G401 (cell line): ENCODE results near the gene TMEM154. TPM values are rescaled to one million over a fixed set of nuclear protein-coding genes. Genes with fewer than 3 reads are reported as not detected.
"Not testable (repeated sequence)": the region's sequence is repeated elsewhere in the genome, so short reads cannot be mapped to it uniquely, and the experiment has no call there.

ENCODE experiments used
- DNase-seq: peaks from one replicate; pipeline ENCODE4 v3.0.0-alpha.2; 2015; ENCODE audit warnings: low spot score
- in situ Hi-C: cut with HindIII; loops from 2 replicates; pipeline ENCODE4 v1.10.0; 2016; ENCODE audit warnings: low sequenced_read_pairs, mixed read lengths
- total RNA-seq: library from RNA; depleted of rRNA; stranded (reverse); fragments of >200 nt; shearing (Covaris generic); gene quantifications from 2 replicates; pipeline ENCODE4 v1.2.3, GENCODE V29; 2014

TMEM154 gene
- total RNA-seq, 1 experiment from 2014 or later: not detected

GRCh38 chr4:152673489-152673888 lies 6.3 kb downstream of the TMEM154 start:
- in situ Hi-C loops: no loop called here
- DNase-seq: no peak

- no peak for DNase-seq
- in situ Hi-C loops: no loop called here
Observed at GRCh38 chr4:152672206-152673092, 7.3 kb downstream of the TMEM154 start.

- in situ Hi-C loops: no loop called here
- DNase-seq: no peak
Observed at GRCh38 chr4:152668338-152668964, 11.3 kb downstream of the TMEM154 start.

GRCh38 chr4:152667781-152668180 lies 12.0 kb downstream of the TMEM154 start:
- no peak for DNase-seq
- in situ Hi-C loops: no loop called here

GRCh38 chr4:152666946-152667345 lies 12.9 kb downstream of the TMEM154 start:
- in situ Hi-C loops: no loop called here
- no peak for DNase-seq

- in situ Hi-C loops: no loop called here
- DNase-seq: no peak
Observed at GRCh38 chr4:152665691-152666395, 14.0 kb downstream of the TMEM154 start.

- in situ Hi-C loops: not testable (repeated sequence)
Observed at GRCh38 chr4:152664067-152664378, 15.8 kb downstream of the TMEM154 start.

GRCh38 chr4:152663203-152664066 lies 16.4 kb downstream of the TMEM154 start:
- in situ Hi-C loops: no loop called here
- no peak for DNase-seq

More at GRCh38 chr4:152664067-152664378, 15.8 kb downstream of the TMEM154 start:
- DNase-seq: not testable (repeated sequence)

- no peak for DNase-seq
- in situ Hi-C loops: no loop called here
Observed at GRCh38 chr4:152661649-152662048, 18.1 kb downstream of the TMEM154 start.

GRCh38 chr4:152660526-152660925 lies 19.3 kb downstream of the TMEM154 start:
- in situ Hi-C loops: no loop called here

GRCh38 chr4:152659806-152660205 lies 20.0 kb downstream of the TMEM154 start:
- in situ Hi-C loops: no loop called here
- DNase-seq: no peak

More at GRCh38 chr4:152660526-152660925, 19.3 kb downstream of the TMEM154 start:
- DNase-seq: no peak

- DNase-seq: no peak
- in situ Hi-C loops: no loop called here
Observed at GRCh38 chr4:152657657-152658056, 22.1 kb downstream of the TMEM154 start.

- in situ Hi-C loops: no loop called here
- no peak for DNase-seq
Observed at GRCh38 chr4:152655272-152656129, 24.3 kb downstream of the TMEM154 start.

GRCh38 chr4:152652102-152652501 lies 27.7 kb downstream of the TMEM154 start:
- DNase-seq: no peak
- in situ Hi-C loops: no loop called here

- in situ Hi-C loops: no loop called here
- no peak for DNase-seq
Observed at GRCh38 chr4:152651473-152652060, 28.2 kb downstream of the TMEM154 start.

GRCh38 chr4:152646221-152646620 lies 33.6 kb downstream of the TMEM154 start:
- in situ Hi-C loops: no loop called here

GRCh38 chr4:152644130-152644529 lies 35.7 kb downstream of the TMEM154 start:
- in situ Hi-C loops: no loop called here
- no peak for DNase-seq

More at GRCh38 chr4:152646221-152646620, 33.6 kb downstream of the TMEM154 start:
- no peak for DNase-seq
